ENCODE results near the gene OBSCN. TPM values are rescaled to one million over a fixed set of nuclear protein-coding genes. Genes with fewer than 3 reads are reported as not detected.

The OBSCN gene
- total RNA-seq, 1 donor from 2014 or later: 20.6 TPM

- TF ChIP-seq CTCF (conservative IDR thresholded peaks at IDR 0.05; ENCODE audit: low read depth, low read length): no peak
- H3K4me3 ChIP-seq (ENCODE audit: low read depth, low read length): no peak overlapping the region
- DNase-seq (ENCODE audit: low read depth): no peak
These were observed 102.4 kb downstream of the OBSCN start for GRCh38 chr1:228310162-228310792.

- no peak for TF ChIP-seq CTCF (conservative IDR thresholded peaks at IDR 0.05; ENCODE audit: low read depth, low read length)
- no peak overlapping the region for H3K4me3 ChIP-seq (ENCODE audit: low read depth, low read length)
- DNase-seq (ENCODE audit: low read depth): no peak
These were observed 103.2 kb downstream of the OBSCN start for GRCh38 chr1:228311091-228311490.

- no peak for DNase-seq (ENCODE audit: low read depth)
- TF ChIP-seq CTCF (conservative IDR thresholded peaks at IDR 0.05; ENCODE audit: low read depth, low read length): no peak
These were observed 104.4 kb downstream of the OBSCN start for GRCh38 chr1:228312136-228312764.

GRCh38 chr1:228313536-228314277, 105.9 kb downstream of the OBSCN start:
- no peak for DNase-seq (ENCODE audit: low read depth)
- TF ChIP-seq CTCF (conservative IDR thresholded peaks at IDR 0.05; ENCODE audit: low read depth, low read length): no peak
- H3K4me3 ChIP-seq (ENCODE audit: low read depth, low read length): no peak overlapping the region

More at GRCh38 chr1:228312136-228312764, 104.4 kb downstream of the OBSCN start:
- H3K4me3 ChIP-seq (ENCODE audit: low read depth, low read length): no peak overlapping the region

GRCh38 chr1:228314315-228314657, 106.4 kb downstream of the OBSCN start:
- no peak for TF ChIP-seq CTCF (conservative IDR thresholded peaks at IDR 0.05; ENCODE audit: low read depth, low read length)
- no peak overlapping the region for H3K4me3 ChIP-seq (ENCODE audit: low read depth, low read length)
- DNase-seq (ENCODE audit: low read depth): no peak

GRCh38 chr1:228314658-228315483, 107.0 kb downstream of the OBSCN start:
- TF ChIP-seq CTCF (conservative IDR thresholded peaks at IDR 0.05; ENCODE audit: low read depth, low read length): no peak
- no peak for DNase-seq (ENCODE audit: low read depth)
- H3K4me3 ChIP-seq (ENCODE audit: low read depth, low read length): no peak overlapping the region

Measured in epithelial cell of proximal tubule (primary cell).